ENCODE results near the gene ZIM2.

The ZIM2 gene

GRCh38 chr19:56727677-56728076 lies 112.8 kb downstream of the ZIM2 start:
- peaks cover 4% of the 10 kb centered on the region for H3K9me3 ChIP-seq (ENCODE audit: control insufficient read depth, low read length)
- no peaks in the 10 kb centered on the region for H3K36me3 ChIP-seq (ENCODE audit: control insufficient read depth, insufficient read depth, low read length, severe bottlenecking)
- H3K9ac ChIP-seq (ENCODE audit: low read length) = no peak overlapping the region
- no peaks in the 10 kb centered on the region for H3K4me1 ChIP-seq (ENCODE audit: control insufficient read depth, insufficient read depth, low read length)
- H3K4me3 ChIP-seq (ENCODE audit: low read length) = no peak overlapping the region
- DNase-seq (ENCODE audit: low read depth) = no peak
- no peaks in the 10 kb centered on the region for H3K27me3 ChIP-seq (replicated peaks; ENCODE audit: control insufficient read depth, insufficient read depth, low read length)

- H3K4me1 ChIP-seq (ENCODE audit: control insufficient read depth, insufficient read depth, low read length) = no peaks in the 10 kb centered on the region
- H3K27me3 ChIP-seq (replicated peaks; ENCODE audit: control insufficient read depth, insufficient read depth, low read length) = no peaks in the 10 kb centered on the region
- H3K4me3 ChIP-seq (ENCODE audit: low read length) = no peak overlapping the region
- no peaks in the 10 kb centered on the region for H3K36me3 ChIP-seq (ENCODE audit: control insufficient read depth, insufficient read depth, low read length, severe bottlenecking)
- peak; percentile 24 for DNase-seq (ENCODE audit: low read depth)
- H3K9me3 ChIP-seq (ENCODE audit: control insufficient read depth, low read length) = peaks cover 4% of the 10 kb centered on the region
- no peak overlapping the region for H3K9ac ChIP-seq (ENCODE audit: low read length)
Observed at GRCh38 chr19:56725829-56726424, 114.6 kb downstream of the ZIM2 start.

All from adipocyte (in vitro differentiated cells).